Upper lobe of left lung (tissue), 6 donors: ENCODE measurements around the gene CCDC138. TPM values are rescaled to one million over a fixed set of nuclear protein-coding genes. Genes with fewer than 3 reads are reported as not detected.

ENCODE experiments used
- ATAC-seq, 2 donors: fragments of 200-7000 bp; cut with Tn5 transposase; one replicate each; pipeline ENCODE4 v1.9.1; 2022; ENCODE audit warnings: mild to moderate bottlenecking in 2 of 2, moderate library complexity in 2 of 2; ENCODE audit not compliant: low FRiP score in 2 of 2
- DNase-seq, 2 donors: peaks; one replicate each; pipeline ENCODE4 v3.0.0-alpha.2; 2019 to 2020
- H3K27ac ChIP-seq, 4 donors: fragments of 200-600 bp; sonication (generic); one replicate each; pipeline ENCODE4 v1.5.1; 2016 to 2019
- H3K27me3 ChIP-seq, 4 donors: fragments of 200-600 bp; sonication (generic); one replicate each; pipeline ENCODE4 v1.5.1; 2017 to 2019
- H3K36me3 ChIP-seq, 4 donors: fragments of 200-600 bp; sonication (generic); one replicate each; pipeline ENCODE4 v1.5.1; 2016 to 2019
- H3K4me1 ChIP-seq, 4 donors: fragments of 200-600 bp; sonication (generic); one replicate each; pipeline ENCODE4 v1.5.1; 2018 to 2019
- H3K4me3 ChIP-seq, 4 donors: fragments of 200-600 bp; sonication (generic); one replicate each; pipeline ENCODE4 v1.5.1; 2017 to 2019; ENCODE audit warnings: mild to moderate bottlenecking in 2 of 4, moderate library complexity in 1 of 4
- H3K9me3 ChIP-seq, 4 donors: fragments of 200-600 bp; sonication (generic); one replicate each; pipeline ENCODE4 v1.5.1; 2018 to 2019
- EP300 ChIP-seq, 4 donors: sonication (generic); formaldehyde crosslinking; IDR thresholded peaks; one replicate each; pipeline ENCODE4 v1.5.1; 2017; ENCODE audit warnings: antibody characterized with exemption in 4 of 4, control low read depth in 2 of 4
- POLR2A ChIP-seq, 4 donors: fragments of 450-650 bp; IDR thresholded peaks; one replicate each; pipeline ENCODE4 v1.5.1; 2016 to 2017; ENCODE audit warnings: antibody characterized with exemption in 4 of 4, mild to moderate bottlenecking in 2 of 4
- POLR2AphosphoS5 ChIP-seq, 2 donors: sonication (generic); formaldehyde crosslinking; IDR thresholded peaks; one replicate each; pipeline ENCODE4 v1.5.1; 2017; ENCODE audit warnings: antibody characterized with exemption in 2 of 2
- WGBS, 2 donors: methylation state at CpG; one replicate each; pipeline ENCODE4 v1.1.5; 2017 to 2018; 5-methylcytosine and 5-hydroxymethylcytosine counted together
- total RNA-seq, 6 donors: library from RNA; depleted of rRNA in 4 of 6; stranded (reverse); fragments of >200 nt in 4 of 6; gene quantifications; one replicate each; pipeline versions ENCODE4 v1.1.0 to v1.2.1, GENCODE V29; 2016 to 2021
- TF ChIP-seq, protein P1 (sequence below), 6 experiments: fragments of 450-650 bp in 4 of 6; fragments of 200-600 bp in 2 of 6; sonication (generic) in 2 of 6; IDR thresholded peaks; one replicate each; pipeline ENCODE4 v1.5.1; 2016 to 2019; ENCODE audit warnings: antibody characterized with exemption in 6 of 6
- donor health status: DM: no; HTN: no; CAD: no; lungs with moderate emphysema.
- donor health status: DM: no; HTN: yes; CAD: no; lungs with severe emphysema.

Gene CCDC138
- total RNA-seq, 6 donors from 2014 or later = 2.4 to 16.3 (median 3.2) TPM

DNA sequence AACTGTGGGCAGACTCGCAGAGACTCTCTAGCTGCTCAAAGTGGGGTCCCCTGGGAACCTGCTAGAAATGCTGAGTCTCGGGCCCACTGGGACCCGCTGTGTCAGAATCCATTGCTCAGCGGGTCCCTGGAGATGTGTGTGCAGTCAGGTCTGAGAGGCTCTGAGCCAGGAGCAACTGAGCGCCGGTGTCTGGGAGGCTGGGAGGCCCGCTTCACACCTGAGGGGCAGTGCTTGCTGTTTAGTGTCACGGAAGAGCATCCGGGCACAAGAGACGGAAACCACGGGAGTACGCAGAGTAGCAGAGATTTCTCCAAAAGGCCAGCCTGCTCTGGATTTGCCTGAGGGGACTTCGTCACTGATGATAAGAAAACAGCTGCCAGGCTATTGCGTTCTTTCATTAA lies 132.4 kb downstream of the CCDC138 start:
- ATAC-seq = no peak
- WGBS, 2 donors = 91 to 93% methylated on average over 10 to 14 of the region's 14 CpGs
- no peak for DNase-seq
- Histone ChIP-seq H3K27ac (no peak overlapping the region), H3K4me3 (no peak overlapping the region), H3K9me3 (no peaks in the 10 kb centered on the region), H3K36me3 (no peaks in the 10 kb centered on the region), H3K27me3 (no peaks in the 10 kb centered on the region), H3K4me1 (no peaks in the 10 kb centered on the region)
- TF ChIP-seq POLR2AphosphoS5 (IDR thresholded peaks at IDR 0.05) (no peak), POLR2A (IDR thresholded peaks at IDR 0.05) (no peak)
- TF ChIP-seq, protein P1, sequence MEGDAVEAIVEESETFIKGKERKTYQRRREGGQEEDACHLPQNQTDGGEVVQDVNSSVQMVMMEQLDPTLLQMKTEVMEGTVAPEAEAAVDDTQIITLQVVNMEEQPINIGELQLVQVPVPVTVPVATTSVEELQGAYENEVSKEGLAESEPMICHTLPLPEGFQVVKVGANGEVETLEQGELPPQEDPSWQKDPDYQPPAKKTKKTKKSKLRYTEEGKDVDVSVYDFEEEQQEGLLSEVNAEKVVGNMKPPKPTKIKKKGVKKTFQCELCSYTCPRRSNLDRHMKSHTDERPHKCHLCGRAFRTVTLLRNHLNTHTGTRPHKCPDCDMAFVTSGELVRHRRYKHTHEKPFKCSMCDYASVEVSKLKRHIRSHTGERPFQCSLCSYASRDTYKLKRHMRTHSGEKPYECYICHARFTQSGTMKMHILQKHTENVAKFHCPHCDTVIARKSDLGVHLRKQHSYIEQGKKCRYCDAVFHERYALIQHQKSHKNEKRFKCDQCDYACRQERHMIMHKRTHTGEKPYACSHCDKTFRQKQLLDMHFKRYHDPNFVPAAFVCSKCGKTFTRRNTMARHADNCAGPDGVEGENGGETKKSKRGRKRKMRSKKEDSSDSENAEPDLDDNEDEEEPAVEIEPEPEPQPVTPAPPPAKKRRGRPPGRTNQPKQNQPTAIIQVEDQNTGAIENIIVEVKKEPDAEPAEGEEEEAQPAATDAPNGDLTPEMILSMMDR (IDR thresholded peaks at IDR 0.05) = no peak

DNA sequence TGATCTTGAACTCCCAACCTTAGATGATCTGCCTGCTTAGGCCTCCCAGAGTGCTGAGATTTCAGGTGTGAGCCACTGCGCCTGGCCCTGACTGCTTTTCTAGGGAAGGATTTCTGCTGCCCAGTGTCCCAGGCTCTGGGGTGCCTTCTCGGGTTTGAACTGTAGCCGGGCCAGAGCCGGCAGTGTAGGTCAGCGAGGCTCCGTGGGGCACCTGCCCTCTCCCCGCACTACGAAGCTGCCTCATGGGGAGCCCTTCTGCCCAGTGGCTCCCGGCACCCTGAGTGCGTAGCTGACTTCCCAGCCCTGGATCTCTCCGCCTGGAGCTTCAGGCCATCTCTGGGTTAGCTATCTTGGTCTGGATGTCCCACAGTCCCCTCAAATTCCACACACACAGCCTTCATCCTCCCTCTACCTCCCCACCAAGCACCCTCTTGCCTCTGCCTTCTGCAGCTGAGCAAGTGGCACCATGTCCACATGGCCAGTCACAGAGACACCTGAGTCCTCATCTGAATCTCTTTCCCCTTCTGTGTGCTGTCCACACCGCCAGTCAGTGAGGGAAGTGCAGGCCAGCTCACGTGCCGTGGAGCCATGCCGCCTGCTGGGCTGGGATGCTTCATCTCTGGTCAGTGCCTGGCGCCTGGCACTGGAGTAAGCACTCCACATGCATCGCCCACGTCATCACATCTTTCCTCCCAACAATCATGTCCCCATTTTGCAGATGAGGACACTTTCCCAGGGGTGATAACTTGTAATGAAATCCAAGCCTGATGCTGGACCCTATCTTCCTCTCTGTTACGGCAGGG lies 133.2 kb downstream of the CCDC138 start:
- Histone ChIP-seq H3K9me3 (no peaks in the 10 kb centered on the region), H3K4me3 (no peak overlapping the region), H3K36me3 (no peaks in the 10 kb centered on the region), H3K27me3 (no peaks in the 10 kb centered on the region), H3K4me1 (no peaks in the 10 kb centered on the region), H3K27ac (no peak overlapping the region)
- ATAC-seq (no peak), DNase-seq (no peak)
- 93 to 98% methylated on average over 12 to 19 of the region's 19 CpGs for WGBS, 2 donors
- TF ChIP-seq POLR2A (IDR thresholded peaks at IDR 0.05) (no peak), POLR2AphosphoS5 (IDR thresholded peaks at IDR 0.05) (no peak), EP300 (IDR thresholded peaks at IDR 0.05) (no peak)
- TF ChIP-seq, protein P1 (IDR thresholded peaks at IDR 0.05) = no peak

DNA sequence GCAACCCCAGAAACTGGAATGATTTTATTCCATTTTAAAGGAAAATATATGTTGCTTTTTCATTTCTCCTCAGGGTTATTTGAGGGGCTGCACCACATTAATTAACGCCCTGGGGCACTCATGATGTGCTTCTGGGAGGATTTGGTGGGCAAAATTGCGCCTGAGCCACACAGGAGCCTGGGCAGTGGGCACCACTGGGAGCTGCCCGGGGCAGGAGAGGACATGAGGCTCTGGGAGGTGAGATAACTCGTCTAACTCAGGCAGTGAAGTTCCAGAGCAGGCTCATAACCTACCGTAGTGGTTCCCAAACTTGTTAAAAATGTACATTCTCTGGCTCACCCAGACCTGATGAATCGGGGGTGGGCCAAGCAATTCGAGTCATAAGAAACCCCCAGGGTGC lies 134.1 kb downstream of the CCDC138 start:
- TF ChIP-seq EP300 (IDR thresholded peaks at IDR 0.05) = no peak
- TF ChIP-seq, protein P1 (IDR thresholded peaks at IDR 0.05) = no peak
- TF ChIP-seq POLR2A (IDR thresholded peaks at IDR 0.05) = no peak
- no peak for TF ChIP-seq POLR2AphosphoS5 (IDR thresholded peaks at IDR 0.05)
- H3K27me3 ChIP-seq = no peaks in the 10 kb centered on the region
- H3K36me3 ChIP-seq = no peaks in the 10 kb centered on the region
- no peak for DNase-seq
- no peak overlapping the region for H3K27ac ChIP-seq
- WGBS, 2 donors = 76 to 85% methylated on average over 4 to 7 of the region's 7 CpGs
- H3K4me1 ChIP-seq = no peaks in the 10 kb centered on the region
- no peaks in the 10 kb centered on the region for H3K9me3 ChIP-seq
- ATAC-seq = no peak
- no peak overlapping the region for H3K4me3 ChIP-seq

DNA sequence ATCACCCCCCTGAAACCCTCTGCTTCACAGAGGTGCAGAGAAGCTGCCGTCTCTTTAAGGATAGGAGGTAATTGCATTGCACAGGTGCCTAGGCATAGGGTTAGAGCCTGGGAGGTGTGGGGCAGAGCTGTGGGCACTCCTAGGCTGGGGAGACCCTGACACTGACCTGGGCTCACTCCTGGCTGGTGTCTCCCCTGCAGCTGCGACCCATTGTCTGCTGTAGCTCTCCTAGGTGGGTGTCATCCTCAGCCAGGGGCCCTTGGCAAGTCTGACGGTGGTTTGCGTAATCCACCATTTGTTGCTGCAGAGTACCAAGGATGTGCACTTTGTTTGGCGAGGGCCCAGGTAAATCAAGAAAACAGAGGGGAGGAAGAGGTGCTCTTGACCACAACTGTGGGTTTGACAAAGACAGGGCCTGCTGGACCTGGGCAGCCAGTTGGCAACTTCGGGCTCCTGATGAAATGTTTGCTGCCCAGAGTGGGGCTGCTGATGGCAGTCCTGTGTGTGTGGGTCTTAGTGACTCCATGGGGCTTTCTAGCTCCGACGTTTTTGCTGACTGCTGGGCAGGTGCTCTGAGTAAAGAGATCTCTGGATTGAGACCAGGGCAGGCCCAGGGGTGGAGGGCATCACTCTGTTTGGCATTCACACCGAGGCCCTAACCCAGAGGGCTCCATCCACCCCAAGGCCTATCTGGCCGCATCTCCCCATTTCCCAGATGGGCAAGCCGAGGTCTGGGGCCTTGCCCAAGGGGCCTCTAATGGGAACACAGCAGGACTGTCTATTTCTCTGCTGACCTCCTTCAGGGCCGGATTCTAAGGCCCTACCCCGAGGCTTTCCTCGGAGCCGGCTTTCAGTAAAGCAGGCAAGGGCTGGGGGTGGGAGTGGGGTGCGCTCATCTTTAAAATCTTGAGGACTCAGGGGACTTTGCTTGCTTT lies 134.8 kb downstream of the CCDC138 start:
- WGBS, 2 donors = 75 to 87% methylated on average over 6 to 16 of the region's 16 CpGs
- Histone ChIP-seq H3K27ac (no peak overlapping the region), H3K9me3 (no peaks in the 10 kb centered on the region), H3K4me3 (no peak overlapping the region), H3K27me3 (no peaks in the 10 kb centered on the region), H3K4me1 (no peaks in the 10 kb centered on the region), H3K36me3 (no peaks in the 10 kb centered on the region)
- no peak for ATAC-seq
- TF ChIP-seq POLR2AphosphoS5 (IDR thresholded peaks at IDR 0.05) (no peak), POLR2A (IDR thresholded peaks at IDR 0.05) (no peak), EP300 (IDR thresholded peaks at IDR 0.05) (no peak)
- TF ChIP-seq, protein P1 (IDR thresholded peaks at IDR 0.05) = no peak
- no peak for DNase-seq
